GM08714 (cell line): Measurements from ENCODE around the gene BIN1.

ENCODE experiments used
- H3K4me3 ChIP-seq: fragments of 200-500 bp; sonication (Bioruptor generic); 2 replicates; pipeline ENCODE4 v1.5.1; 2014; ENCODE audit warnings: mild to moderate bottlenecking, low read length, inconsistent platforms
- ZNF274 ChIP-seq: IDR thresholded peaks from 2 replicates; pipeline ENCODE4 v1.6.1; 2012; ENCODE audit warnings: mild to moderate bottlenecking, low read depth, low read length

The BIN1 gene

DNA sequence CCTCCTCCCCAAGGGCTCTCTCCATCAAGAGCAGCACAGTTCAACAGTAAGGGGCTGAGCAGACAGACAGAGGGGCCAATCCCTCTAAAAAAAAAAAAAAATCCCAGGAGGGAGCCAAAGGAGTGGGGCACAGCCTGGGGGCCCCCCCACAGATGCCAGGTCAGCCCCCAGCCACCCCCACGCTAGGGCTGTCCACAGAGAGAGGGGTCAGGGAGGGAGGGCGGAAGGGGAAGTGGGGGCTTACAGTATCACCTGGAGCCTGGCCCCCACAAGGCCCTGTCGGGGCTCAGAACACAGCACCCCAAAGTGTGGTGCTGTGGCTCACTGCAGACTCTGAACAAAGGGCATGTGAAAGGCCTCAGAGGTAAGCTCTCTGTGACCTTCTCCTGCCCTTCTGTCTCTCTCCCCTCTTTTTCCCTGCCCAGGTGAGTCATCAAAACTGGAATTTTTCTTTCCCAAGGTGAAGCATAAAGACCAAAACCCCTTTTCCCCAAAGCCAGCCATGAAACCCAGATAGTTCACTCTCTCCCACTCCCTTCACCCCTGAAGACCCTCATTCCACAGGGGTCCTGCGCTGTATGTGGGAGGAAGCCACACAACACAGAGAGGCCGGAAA, 13.9 kb downstream of the BIN1 start:
- peak overlapping the region; percentile 2; the same call in 1 of the 2 replicates for H3K4me3 ChIP-seq
- TF ChIP-seq ZNF274, result no peak

DNA sequence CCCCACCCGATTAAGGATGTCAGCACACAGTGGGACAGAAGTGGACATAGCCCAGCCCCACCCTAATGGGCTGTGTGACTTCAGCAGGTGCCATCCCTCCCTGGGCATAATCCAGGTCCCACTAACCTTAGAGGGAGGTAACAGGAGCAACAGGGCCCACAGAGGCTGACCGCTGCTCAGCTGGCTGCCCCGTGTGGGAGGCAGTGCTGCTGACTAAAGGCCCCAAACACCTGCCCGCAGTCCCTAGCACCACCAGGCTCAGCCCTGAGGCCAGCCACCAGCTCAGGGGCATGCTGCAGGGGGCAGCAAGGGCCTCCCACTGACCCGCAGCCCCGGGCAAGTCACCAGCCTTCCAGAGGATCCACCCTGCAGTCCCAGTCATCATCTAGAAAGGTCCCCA, 14.6 kb downstream of the BIN1 start:
- no peak for TF ChIP-seq ZNF274
- H3K4me3 ChIP-seq, result no peak overlapping the region

DNA sequence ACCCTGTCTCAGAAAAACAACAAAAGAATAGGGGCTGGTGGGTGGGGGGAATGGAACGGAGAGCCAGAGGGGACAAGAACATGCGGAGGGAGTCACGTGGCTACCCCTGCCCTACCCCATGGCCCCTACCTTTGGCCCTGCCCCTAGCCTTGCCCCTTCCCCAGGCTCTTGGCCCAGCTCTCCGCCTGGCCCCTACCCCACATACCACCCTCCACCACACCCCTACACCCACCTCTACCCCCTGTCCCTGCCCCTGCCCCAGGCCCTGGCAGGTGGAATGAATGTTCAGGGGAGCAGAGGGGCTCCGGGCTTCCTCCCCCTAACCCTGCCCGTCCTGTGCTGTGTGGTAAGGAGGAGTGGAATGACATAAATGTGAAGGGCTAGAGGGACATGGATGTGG, 15.1 kb downstream of the BIN1 start:
- no peak overlapping the region for H3K4me3 ChIP-seq
- TF ChIP-seq ZNF274, result no peak

DNA sequence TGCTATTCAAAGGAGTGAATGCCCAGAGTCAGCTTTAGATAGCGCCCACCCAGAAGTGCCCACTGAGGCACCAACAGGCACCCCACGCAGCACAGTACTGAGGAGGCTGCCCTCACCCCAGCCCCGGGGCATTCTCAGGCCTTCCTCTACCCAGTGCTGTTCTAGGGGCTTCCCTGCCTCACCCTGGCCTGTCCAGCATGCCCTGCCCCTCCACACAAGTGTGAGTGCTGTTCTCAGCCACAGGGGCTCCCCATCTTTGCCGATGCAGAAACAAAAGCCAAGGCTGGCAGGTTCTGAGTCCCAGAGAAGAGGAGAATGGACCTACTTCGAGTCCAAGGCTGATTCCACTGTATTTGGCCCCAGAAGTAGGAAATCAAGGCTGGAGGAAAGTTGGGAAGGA, 15.8 kb downstream of the BIN1 start:
- H3K4me3 ChIP-seq, result no peak overlapping the region
- no peak for TF ChIP-seq ZNF274

DNA sequence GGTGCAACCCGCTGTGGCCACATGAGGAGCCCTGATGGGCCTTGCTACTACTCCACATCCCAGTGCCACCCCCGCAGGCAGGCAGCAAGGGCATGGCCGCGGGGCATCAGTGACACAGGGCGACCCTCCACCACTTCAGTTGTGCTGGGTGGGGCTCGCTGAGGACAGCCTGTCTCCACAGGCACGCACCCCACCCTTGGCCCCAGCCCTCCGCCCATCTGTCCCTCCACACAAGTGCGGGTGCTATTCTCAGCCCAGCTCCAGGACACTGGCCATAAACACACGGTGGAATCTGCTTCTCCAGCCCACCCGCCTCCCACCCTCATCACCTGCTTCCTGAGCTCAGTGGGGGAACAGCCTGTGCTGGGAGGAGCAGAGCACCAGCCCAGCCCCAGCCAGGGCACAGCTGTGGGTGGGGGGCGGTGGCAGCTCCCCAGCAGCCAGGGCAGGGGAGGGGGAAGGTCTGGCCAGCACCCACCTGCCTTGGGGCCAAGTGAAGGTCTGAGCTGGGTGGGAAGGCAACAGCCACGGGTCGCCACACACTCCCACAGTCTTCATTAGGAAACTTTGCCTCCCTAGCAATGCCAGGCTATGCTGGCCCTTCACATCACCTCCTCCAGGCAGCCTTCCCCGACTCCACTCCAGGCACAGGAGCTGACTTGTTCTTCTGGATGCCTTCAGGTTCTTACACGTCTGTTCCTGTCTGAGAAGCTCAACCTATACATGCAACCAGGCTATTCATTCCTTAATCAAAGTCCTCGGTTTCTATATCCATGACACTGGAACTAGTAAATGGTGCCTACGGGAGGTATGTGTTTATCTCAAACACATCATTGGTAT, 16.5 kb downstream of the BIN1 start:
- no peak for TF ChIP-seq ZNF274
- no peak overlapping the region for H3K4me3 ChIP-seq

DNA sequence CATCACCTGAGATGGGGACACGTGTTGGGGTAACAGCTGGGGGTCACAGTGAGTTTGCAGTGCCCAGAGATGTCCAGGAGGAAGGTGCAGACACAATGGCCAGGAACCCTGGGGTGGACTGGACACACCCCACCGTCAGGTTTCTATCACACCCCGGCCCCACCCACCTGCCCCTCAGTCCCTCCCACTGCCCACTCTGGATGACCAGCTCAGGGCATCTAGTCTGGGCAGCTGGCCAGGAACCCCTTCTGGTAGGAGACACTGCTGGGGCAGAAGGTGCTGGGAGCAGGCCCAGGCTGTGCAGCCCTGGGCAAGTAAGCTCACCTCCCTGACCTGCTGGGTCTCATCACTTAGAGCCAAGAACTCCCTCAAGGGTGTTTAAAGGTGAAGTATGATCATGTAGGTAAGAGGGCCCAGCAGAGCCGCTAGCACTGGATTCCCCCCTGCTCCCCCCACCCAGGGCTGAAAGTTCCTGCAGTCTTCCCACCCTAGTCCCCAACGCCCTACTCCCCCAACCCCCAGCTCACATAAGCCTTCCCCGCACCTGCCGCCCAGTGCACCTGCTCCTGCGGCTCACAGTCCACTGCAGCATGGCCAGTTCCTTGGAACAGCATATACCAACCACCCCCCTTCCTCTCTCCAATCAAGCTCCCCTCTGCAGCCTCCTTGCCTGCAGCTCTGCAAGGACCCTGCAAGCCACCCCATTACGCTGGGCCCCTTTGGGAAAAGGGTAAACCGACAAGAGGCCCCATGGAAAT, 17.3 kb downstream of the BIN1 start:
- no peak for TF ChIP-seq ZNF274
- H3K4me3 ChIP-seq, result no peak overlapping the region

DNA sequence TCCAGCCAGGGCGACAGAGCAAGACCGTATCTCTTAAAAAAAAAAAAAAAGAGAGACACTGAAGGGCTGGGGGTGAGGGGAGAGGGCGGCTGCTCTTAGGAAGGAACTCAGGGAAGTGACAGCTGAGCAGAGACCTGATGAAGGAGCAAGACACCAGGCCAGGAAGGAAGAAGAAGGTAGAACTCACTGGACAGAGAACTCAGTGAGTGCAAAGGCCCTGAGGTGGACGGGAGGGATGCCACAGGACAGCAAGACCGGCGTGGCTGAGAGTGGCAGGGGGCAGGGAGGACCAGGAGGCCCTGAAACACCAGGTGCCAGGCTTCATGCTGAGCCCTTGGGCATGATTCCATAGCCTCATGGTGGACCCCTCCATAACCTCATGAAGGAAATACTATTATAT, 18.2 kb downstream of the BIN1 start:
- no peak for TF ChIP-seq ZNF274
- no peak overlapping the region for H3K4me3 ChIP-seq

DNA sequence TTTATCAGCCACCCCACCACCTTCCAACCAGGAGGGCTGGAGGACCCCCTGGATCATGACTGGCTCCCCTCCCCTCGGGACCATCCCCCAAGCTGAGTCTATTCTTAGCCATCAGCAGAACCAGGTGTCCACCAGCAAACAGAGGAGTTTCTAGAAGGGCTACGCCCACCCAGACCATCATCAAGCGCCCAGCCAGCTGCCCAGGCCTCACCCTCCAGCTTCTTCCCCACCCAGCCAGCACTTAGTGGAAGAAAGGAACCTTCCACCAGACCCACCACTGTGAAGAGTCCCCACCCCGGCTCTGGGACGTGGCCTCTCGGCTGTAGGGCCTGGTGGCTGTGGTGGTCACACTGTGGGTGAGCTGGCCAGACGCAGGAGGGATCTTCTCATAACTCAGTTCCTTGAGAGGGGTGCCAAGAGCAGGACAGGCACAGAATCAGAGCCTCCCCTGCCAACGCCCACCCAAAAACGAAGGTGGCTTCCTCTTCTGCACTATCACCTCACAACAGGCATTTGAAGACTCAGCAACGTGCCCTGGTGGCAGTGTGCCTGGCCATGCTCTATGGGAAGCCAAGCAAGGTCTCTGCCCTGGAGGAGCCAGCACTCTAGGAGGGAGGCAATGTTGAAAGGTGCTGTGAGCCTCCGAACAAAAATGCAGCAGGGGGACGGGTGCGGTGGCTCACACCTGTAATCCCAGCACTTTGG, 19.0 kb downstream of the BIN1 start:
- no peak for TF ChIP-seq ZNF274
- no peak overlapping the region for H3K4me3 ChIP-seq

DNA sequence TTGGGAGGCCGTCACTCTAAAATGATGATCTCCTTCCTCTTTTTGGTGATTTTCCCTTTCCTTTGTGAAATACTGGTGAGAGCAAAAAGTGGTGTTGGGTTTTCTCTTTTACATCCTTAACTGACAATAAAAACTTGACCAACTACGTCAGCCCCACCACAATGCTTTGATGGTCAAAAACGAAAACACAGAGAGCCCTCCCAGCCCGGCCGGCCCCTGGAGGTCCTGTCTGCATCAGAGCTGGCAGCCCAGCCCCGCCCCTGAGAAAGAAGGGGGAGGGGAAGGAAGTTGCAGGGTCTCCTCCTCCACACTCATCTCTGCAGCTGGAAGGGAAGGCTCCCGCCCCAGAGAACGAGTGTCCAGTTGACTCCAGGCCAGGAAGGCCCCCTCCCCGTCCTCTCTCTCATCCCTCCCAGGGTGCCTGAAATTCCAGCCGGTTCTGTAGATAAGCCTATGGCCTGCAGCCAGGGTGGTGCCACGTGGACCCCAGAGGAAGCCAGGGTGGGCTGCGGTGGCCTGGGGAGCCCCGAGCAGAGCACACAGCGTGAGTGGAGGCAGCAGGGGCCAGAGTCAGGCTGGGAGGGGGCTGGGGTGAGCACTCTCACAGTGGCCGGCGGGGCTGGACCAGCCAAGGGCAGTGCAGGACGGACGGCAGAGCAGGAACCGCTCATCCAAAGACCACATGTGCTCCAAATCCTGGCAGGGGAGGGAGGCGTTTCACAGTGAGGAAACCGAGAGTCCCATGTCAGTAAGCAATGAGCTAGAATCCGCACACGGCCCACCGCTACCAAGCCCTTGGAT, 19.8 kb downstream of the BIN1 start:
- H3K4me3 ChIP-seq, result no peak overlapping the region; the same call in 1 of the 2 replicates
- no peak for TF ChIP-seq ZNF274

DNA sequence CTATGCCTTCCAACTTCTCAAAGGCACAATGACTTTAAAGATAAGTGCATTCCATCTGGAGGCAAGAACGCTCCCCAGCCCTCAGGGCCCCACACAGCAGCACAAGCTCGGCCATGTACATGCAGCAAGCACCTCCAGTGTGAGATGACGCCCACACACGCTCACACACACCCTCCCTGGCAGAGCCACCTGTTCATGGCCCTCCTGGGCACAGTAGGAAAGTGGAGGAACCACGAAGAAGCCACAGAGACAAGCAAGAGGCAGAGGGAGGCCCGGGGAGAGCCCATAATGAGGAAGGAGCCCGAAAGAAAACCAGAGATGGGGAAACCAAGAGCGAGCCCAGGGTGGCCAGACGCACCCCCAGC, 21.7 kb downstream of the BIN1 start:
- H3K4me3 ChIP-seq, result no peak overlapping the region
- TF ChIP-seq ZNF274, result no peak

DNA sequence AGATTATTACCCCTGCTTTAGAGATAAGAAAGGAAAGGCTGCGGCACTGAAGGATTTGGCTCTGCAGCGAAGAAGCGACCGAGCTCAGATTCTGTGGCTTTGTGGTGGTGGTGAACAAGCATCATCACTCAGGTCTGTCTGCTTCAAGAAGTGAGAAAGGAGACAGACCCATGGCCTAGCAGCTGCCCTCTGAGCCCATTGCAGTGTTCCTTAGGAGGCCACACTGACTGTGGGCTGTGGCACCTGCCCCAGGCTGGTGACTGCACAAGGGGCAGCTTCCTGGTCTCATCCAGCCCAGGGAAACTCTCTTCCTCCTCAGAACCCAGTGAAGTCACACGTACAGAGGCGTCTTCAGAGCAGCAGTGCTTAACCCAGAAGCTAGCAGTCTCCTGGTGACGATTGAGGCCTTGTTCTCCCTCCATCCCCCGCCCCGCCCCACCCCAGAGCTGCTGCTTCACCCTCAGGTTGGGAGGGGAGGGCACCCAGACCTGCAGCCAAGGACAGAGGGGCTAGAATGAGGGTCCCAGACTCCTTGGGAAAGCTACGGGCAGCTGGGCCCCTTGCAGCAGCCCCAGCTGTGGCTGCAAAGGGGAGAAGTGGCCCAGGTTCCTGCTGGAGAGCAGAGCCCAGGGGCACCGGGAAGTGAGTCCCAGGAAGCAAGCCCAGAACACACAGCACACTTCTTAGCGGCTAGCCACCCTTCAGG, 22.2 kb downstream of the BIN1 start:
- no peak for TF ChIP-seq ZNF274
- H3K4me3 ChIP-seq, result no peak overlapping the region

DNA sequence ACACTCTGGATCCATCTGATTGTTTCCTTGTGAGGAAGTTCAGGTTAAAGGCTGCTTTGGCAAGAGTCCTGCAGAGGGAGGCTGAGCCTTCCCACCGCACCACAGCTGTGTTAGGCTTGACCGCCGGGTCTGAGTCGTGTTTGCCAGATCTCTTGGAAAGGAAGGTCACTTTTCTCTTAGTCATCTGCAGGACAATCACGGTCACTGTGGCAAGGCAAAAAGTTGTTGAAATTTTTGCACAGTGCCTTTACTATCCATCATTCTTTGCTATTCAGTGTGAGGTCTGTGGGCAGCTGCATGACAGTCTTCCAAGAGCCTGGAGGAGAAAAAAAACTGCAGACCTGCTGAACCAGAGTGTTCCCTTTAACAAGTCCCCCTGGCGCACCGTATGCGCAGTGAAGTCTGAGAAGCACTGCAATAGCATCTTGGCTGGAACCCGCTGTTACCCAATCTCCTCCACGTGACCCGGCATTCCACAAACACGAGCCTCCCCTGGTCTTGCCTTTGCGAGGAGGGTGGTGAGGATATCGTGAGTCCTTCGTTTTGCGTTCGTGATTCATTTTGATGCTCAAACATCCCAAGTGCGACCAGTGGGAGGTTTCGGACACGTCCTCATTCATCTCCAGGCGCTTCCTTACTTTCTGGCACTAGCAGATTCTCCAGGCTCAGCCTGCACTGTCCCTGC, 23.0 kb downstream of the BIN1 start:
- no peak for TF ChIP-seq ZNF274
- no peak overlapping the region for H3K4me3 ChIP-seq
